NCI-H1105 (cell line): ENCODE data around the gene CDC42EP4.
"Not testable (repeated sequence)": the region's sequence is repeated elsewhere in the genome, so short reads cannot be mapped to it uniquely, and the experiment has no call there.

Experiments used
- DNase-seq: peaks from one replicate; lab custom pipeline; 2025; lab: John Stamatoyannopoulos, UW

CDC42EP4 gene

GRCh38 chr17:73342541-73343167 lies 30.9 kb upstream of the CDC42EP4 start:
- DNase-seq, result no peak

- DNase-seq, result no peak
These were observed 30.3 kb upstream of the CDC42EP4 start for GRCh38 chr17:73342050-73342522.

- no peak for DNase-seq
These were observed 29.7 kb upstream of the CDC42EP4 start for GRCh38 chr17:73341350-73342049.

GRCh38 chr17:73340093-73340596 lies 28.3 kb upstream of the CDC42EP4 start:
- DNase-seq, result no peak

GRCh38 chr17:73338566-73339197 lies 26.9 kb upstream of the CDC42EP4 start:
- no peak for DNase-seq

- DNase-seq, result no peak
These were observed 26.3 kb upstream of the CDC42EP4 start for GRCh38 chr17:73338050-73338521.

GRCh38 chr17:73337330-73337710 lies 25.5 kb upstream of the CDC42EP4 start:
- no peak for DNase-seq

GRCh38 chr17:73336408-73337329 lies 24.9 kb upstream of the CDC42EP4 start:
- no peak for DNase-seq

GRCh38 chr17:73335591-73336407 lies 24.0 kb upstream of the CDC42EP4 start:
- DNase-seq, result no peak

- DNase-seq, result no peak
These were observed 23.1 kb upstream of the CDC42EP4 start for GRCh38 chr17:73334771-73335513.

- DNase-seq, result not testable (repeated sequence)
These were observed 21.6 kb upstream of the CDC42EP4 start for GRCh38 chr17:73333445-73333844.

GRCh38 chr17:73331060-73331459 lies 19.3 kb upstream of the CDC42EP4 start:
- no peak for DNase-seq

- no peak for DNase-seq
These were observed 15.9 kb upstream of the CDC42EP4 start for GRCh38 chr17:73327676-73328075.

GRCh38 chr17:73325527-73325842 lies 13.7 kb upstream of the CDC42EP4 start:
- DNase-seq, result no peak

GRCh38 chr17:73324711-73325526 lies 13.1 kb upstream of the CDC42EP4 start:
- DNase-seq, result no peak

GRCh38 chr17:73324160-73324475 lies 12.3 kb upstream of the CDC42EP4 start:
- no peak for DNase-seq

GRCh38 chr17:73323409-73324159 lies 11.8 kb upstream of the CDC42EP4 start:
- no peak for DNase-seq

- no peak for DNase-seq
These were observed 8.9 kb upstream of the CDC42EP4 start for GRCh38 chr17:73320601-73321264.
